GM19395 (cell line): ENCODE measurements around the gene NPRL2.

Experiments
- ATAC-seq: cut with Tn5 transposase; IDR thresholded peaks from one replicate; pipeline ENCODE4 v1.9.1; 2021; ENCODE audit warnings: mild to moderate bottlenecking, moderate library complexity; ENCODE audit not compliant: unreplicated experiment

NPRL2 gene

GRCh38 chr3:50373146-50374051 is 22.8 kb upstream of the NPRL2 start:
- no peak for ATAC-seq

- ATAC-seq, result no peak
Observed at GRCh38 chr3:50372349-50372748, 21.8 kb upstream of the NPRL2 start.

GRCh38 chr3:50371133-50371685 is 20.6 kb upstream of the NPRL2 start:
- no peak for ATAC-seq

- no peak for ATAC-seq
Observed at GRCh38 chr3:50370594-50370993, 20.0 kb upstream of the NPRL2 start.

GRCh38 chr3:50369012-50369670 is 18.6 kb upstream of the NPRL2 start:
- ATAC-seq, result no peak

GRCh38 chr3:50365842-50366220 is 15.3 kb upstream of the NPRL2 start:
- no peak for ATAC-seq

- peak; percentile 88 for ATAC-seq
Observed at GRCh38 chr3:50365080-50365841, 14.7 kb upstream of the NPRL2 start.

- no peak for ATAC-seq
Observed at GRCh38 chr3:50364573-50365079, 14.1 kb upstream of the NPRL2 start.

- ATAC-seq, result peak; percentile 33
Observed at GRCh38 chr3:50359760-50360110, 9.2 kb upstream of the NPRL2 start.

GRCh38 chr3:50358911-50359759 is 8.6 kb upstream of the NPRL2 start, which contains the start of gene TMEM115:
TMEM115 (minus strand) TSS chr3:50359521; CDS start chr3:50359063, 458 bp downstream.
- peak; percentile 99 for ATAC-seq

GRCh38 chr3:50358355-50358910 is 7.9 kb upstream of the NPRL2 start:
- ATAC-seq, result no peak

- ATAC-seq, result no peak
Observed at GRCh38 chr3:50357481-50357880, 6.9 kb upstream of the NPRL2 start.

GRCh38 chr3:50356553-50356952 is 6.0 kb upstream of the NPRL2 start:
- no peak for ATAC-seq

GRCh38 chr3:50355829-50356552 is 5.4 kb upstream of the NPRL2 start:
- ATAC-seq, result no peak

GRCh38 chr3:50354850-50355249 is 4.3 kb upstream of the NPRL2 start:
- no peak for ATAC-seq

- no peak for ATAC-seq
Observed at GRCh38 chr3:50354186-50354764, 3.7 kb upstream of the NPRL2 start.

- ATAC-seq, result no peak
Observed at GRCh38 chr3:50353245-50354004, 2.9 kb upstream of the NPRL2 start.

GRCh38 chr3:50352781-50353180 is 2.2 kb upstream of the NPRL2 start:
- no peak for ATAC-seq
